ENCODE results near the gene GALNT7.

GALNT7 gene

DNA sequence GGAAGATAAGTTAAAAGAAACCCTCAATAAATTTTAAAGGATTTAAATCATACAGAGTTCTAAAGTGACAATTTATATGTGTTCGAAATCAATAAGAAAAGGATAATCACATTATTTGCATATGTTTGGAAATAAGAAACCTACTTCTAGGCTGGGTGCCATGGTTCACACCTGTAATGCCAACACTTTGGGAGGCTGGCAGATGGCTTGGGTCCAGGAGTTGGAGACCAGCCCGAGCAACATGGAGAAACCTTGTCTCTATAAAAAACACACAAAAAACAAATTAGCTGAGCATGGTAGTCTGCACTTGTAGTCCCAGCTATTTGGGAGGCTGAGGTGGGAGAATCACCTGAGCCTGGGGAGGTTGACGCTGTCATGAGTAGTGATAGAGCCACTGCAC is 194.1 kb downstream of the GALNT7 start:
- TF ChIP-seq, protein P1, sequence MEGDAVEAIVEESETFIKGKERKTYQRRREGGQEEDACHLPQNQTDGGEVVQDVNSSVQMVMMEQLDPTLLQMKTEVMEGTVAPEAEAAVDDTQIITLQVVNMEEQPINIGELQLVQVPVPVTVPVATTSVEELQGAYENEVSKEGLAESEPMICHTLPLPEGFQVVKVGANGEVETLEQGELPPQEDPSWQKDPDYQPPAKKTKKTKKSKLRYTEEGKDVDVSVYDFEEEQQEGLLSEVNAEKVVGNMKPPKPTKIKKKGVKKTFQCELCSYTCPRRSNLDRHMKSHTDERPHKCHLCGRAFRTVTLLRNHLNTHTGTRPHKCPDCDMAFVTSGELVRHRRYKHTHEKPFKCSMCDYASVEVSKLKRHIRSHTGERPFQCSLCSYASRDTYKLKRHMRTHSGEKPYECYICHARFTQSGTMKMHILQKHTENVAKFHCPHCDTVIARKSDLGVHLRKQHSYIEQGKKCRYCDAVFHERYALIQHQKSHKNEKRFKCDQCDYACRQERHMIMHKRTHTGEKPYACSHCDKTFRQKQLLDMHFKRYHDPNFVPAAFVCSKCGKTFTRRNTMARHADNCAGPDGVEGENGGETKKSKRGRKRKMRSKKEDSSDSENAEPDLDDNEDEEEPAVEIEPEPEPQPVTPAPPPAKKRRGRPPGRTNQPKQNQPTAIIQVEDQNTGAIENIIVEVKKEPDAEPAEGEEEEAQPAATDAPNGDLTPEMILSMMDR (IDR thresholded peaks at IDR 0.05; ENCODE audit: low read depth, low read length) = no peak
- DNase-seq (ENCODE audit: extremely low read depth, low read depth) = no peak

DNA sequence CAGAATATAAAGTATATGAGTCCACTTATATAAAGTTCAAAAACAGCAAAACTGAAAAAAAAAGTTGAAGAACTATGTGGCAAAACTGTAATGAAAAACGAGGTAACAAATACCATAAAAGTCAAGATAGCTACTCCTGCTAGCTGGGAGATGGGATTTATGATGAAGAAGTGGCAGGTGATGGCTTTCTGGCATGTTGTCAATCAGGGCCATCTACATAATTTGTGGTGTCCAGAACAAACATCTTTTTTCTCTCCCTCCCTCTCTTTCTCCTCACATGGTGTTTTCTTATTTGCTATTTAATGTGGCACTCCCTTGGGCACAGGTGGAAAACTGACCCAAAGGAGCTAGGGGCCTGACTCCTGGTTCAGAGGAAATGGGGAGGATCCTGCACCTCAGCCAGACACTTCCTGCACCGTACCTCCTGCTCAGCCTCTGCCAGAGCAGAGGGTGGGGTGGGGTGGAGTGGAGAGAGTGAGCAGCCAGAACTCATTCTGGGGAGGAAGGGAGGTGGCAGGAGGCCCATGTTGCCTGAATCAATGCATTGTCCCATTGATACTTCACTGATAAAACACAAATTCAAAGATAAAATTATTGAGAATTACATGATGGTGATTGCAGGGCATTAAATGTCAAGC is 196.9 kb downstream of the GALNT7 start:
- no peak for DNase-seq (ENCODE audit: extremely low read depth, low read depth)

DNA sequence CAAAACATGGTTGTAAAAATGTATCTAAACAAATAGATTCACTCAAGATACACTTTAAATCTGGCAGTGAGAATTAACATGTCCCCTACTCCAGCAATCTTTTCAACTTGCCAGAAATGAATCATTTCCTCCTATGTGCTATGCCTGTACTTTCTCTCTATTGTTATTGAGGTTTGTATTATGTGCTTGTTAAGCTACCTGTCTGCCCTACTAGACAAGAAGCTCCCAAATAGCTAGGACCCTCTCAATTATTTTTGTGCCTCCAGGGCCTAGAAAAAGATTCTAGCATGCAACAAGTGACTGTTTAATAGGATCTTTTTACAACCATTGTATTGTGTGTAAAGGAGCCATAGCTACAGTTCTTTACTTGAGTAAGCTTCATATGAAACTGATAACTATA is 198.7 kb downstream of the GALNT7 start:
- DNase-seq (ENCODE audit: extremely low read depth, low read depth) = no peak
- TF ChIP-seq, protein P1 (IDR thresholded peaks at IDR 0.05; ENCODE audit: low read depth, low read length) = no peak

More for the DNA sequence above, 196.9 kb downstream of the GALNT7 start:
- TF ChIP-seq, protein P1 (IDR thresholded peaks at IDR 0.05; ENCODE audit: low read depth, low read length) = no peak

DNA sequence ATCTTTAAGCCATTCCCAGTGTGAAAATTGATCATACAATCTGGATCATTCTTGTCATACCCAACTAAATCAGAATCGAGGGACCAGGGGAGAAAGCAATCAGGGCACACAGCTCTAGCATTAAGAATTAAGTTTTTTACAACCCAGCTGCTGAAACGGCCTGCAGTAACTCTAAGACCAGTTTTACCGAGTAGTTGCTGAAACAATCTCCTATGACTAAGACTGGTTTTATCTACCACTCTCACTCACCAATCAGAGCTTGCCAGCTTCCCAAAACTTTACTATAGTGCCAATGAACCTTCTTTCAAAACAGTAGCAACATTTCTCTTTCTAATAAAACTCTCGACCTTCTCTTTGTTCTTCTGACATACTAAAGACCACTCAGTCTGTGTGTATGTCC is 199.3 kb downstream of the GALNT7 start:
- DNase-seq (ENCODE audit: extremely low read depth, low read depth) = no peak
- TF ChIP-seq, protein P1 (IDR thresholded peaks at IDR 0.05; ENCODE audit: low read depth, low read length) = no peak

DNA sequence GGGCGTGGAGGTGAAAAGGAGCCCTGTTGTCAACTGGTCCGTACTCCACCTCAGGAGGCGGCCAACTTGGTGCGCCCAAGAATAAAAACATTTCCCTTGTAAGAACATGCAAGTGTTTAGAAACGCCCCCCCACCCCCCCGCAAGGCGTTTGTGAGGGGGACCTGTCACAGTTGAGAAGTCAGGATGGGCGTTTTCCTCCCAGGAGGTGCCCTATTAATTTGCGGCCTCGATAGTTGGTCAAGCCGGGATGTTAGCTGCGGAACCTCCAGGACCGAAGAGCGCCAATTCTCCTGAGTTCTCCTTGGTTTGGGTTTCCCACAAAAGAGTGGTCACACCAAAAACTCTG is 201.5 kb downstream of the GALNT7 start:
- TF ChIP-seq, protein P1 (IDR thresholded peaks at IDR 0.05; ENCODE audit: low read depth, low read length) = no peak
- DNase-seq (ENCODE audit: extremely low read depth, low read depth) = no peak

DNA sequence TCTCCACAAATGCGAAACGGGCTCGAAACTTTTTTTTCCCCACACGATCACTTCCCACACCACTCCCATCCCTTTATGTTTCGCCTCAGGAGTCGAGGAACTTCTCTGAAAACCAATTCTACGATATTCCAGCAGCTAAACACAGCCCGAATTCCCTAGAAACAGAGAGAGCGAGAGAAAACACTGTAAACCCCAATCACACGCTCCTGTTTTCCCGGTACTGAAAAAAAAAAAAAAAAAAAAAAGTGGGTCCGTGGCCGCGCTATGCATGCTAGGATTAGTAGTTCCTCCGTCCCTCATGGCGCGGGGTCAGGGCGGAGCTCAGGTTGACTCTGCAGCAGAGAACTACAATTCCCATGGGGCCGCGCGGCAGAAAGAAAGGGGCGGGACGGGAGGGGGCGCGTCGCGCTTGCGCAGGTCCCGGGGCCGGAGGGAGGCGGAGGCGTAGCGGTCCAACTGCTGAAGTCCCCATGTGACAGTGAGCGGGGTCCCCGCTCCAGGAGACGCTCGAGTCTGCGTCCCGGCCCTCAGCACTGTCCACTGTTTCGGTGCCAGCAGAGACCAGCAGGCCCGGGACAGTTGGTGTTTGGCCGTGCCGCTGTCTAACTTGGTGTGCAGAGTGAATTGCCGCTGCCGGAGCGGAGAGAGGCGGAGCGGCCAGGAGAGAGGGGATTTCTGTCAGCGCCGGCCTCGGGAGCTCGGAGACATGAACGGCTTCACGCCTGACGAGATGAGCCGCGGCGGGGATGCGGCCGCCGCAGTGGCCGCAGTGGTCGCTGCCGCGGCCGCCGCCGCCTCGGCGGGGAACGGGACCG is 202.1 kb downstream of the GALNT7 start, which contains the start of gene SAP30:
Gene SAP30, plus strand, starts transcription at position 478 of the 815 bp plus-strand sequence. Its CDS starts 229 bp downstream, at position 707.
- peak; percentile 97 for DNase-seq (ENCODE audit: extremely low read depth, low read depth)
- TF ChIP-seq, protein P1 (IDR thresholded peaks at IDR 0.05; ENCODE audit: low read depth, low read length) = no peak
